Measurements from ENCODE around the gene SPPL2B. TPM values are rescaled to one million over a fixed set of nuclear protein-coding genes. Genes with fewer than 3 reads are reported as not detected.
"Not testable (repeated sequence)": the region's sequence is repeated elsewhere in the genome, so short reads cannot be mapped to it uniquely, and the experiment has no call there.

The SPPL2B gene
- total RNA-seq, 4 donors from 2014 or later: 18.5 to 32.7 (median 30.9) TPM

- WGBS, 2 donors (ENCODE audit: low coverage in 1 of 2): 51 to 62% methylated on average over 4 to 7 of the region's 7 CpGs
- no peak for TF ChIP-seq POLR2A (IDR thresholded peaks at IDR 0.05)
- no peak for TF ChIP-seq POLR2AphosphoS5 (IDR thresholded peaks at IDR 0.05)
- TF ChIP-seq CTCF (IDR thresholded peaks at IDR 0.05): no peak
- TF ChIP-seq EP300 (IDR thresholded peaks at IDR 0.05): no peak
- no peaks in the 10 kb centered on the region for H3K9me3 ChIP-seq
- no peak overlapping the region for H3K27ac ChIP-seq
- peaks cover 0 to 5% (median 0%) of the 10 kb centered on the region in 3 donors for H3K4me1 ChIP-seq
- no peaks in the 10 kb centered on the region for H3K36me3 ChIP-seq
- ATAC-seq: no peak
- H3K4me3 ChIP-seq: no peak overlapping the region
- peaks cover 40% of the 10 kb centered on the region for H3K27me3 ChIP-seq
Measured at GRCh38 chr19:2392366-2392765, 63.9 kb downstream of the SPPL2B start.

- ATAC-seq, H3K4me3 ChIP-seq, H3K9me3 ChIP-seq, H3K36me3 ChIP-seq, H3K27ac ChIP-seq, H3K4me1 ChIP-seq: not testable (repeated sequence)
- H3K27me3 ChIP-seq: peaks cover 38% of the 10 kb centered on the region
- 69 to 75% methylated on average over 4 to 7 of the region's 8 CpGs for WGBS, 2 donors (ENCODE audit: low coverage in 1 of 2)
Measured at GRCh38 chr19:2392899-2393298, 64.4 kb downstream of the SPPL2B start.

- Histone ChIP-seq H3K36me3 (no peaks in the 10 kb centered on the region), H3K4me1 (peaks cover 0 to 5% (median 0%) of the 10 kb centered on the region in 3 donors), H3K27me3 (peaks cover 38% of the 10 kb centered on the region), H3K9me3 (no peaks in the 10 kb centered on the region), H3K27ac (no peak overlapping the region), H3K4me3 (no peak overlapping the region)
- ATAC-seq: no peak
- TF ChIP-seq CTCF (IDR thresholded peaks at IDR 0.05): no peak
- no peak for TF ChIP-seq POLR2A (IDR thresholded peaks at IDR 0.05)
- TF ChIP-seq EP300 (IDR thresholded peaks at IDR 0.05): no peak
- TF ChIP-seq POLR2AphosphoS5 (IDR thresholded peaks at IDR 0.05): no peak
- WGBS, 2 donors (ENCODE audit: low coverage in 1 of 2): 62 to 72% methylated on average over 5 to 8 of the region's 8 CpGs
Measured at GRCh38 chr19:2394054-2394441, 65.6 kb downstream of the SPPL2B start.

- H3K4me1 ChIP-seq: peaks cover 0 to 5% (median 0%) of the 10 kb centered on the region in 3 donors
- no peak overlapping the region for H3K4me3 ChIP-seq
- H3K27ac ChIP-seq: no peak overlapping the region
- peaks cover 33% of the 10 kb centered on the region for H3K27me3 ChIP-seq
- 58 to 80% methylated on average over 20 to 22 of the region's 27 CpGs for whole genome bisulfite sequencing, 2 donors (ENCODE audit: low coverage in 1 of 2)
- H3K9me3 ChIP-seq: no peaks in the 10 kb centered on the region
- H3K36me3 ChIP-seq: no peaks in the 10 kb centered on the region
- no peak for TF ChIP-seq CTCF (IDR thresholded peaks at IDR 0.05)
- no peak for TF ChIP-seq POLR2A (IDR thresholded peaks at IDR 0.05)
- TF ChIP-seq POLR2AphosphoS5 (IDR thresholded peaks at IDR 0.05): no peak
- no peak for TF ChIP-seq EP300 (IDR thresholded peaks at IDR 0.05)
- ATAC-seq: no peak
Measured at GRCh38 chr19:2394442-2395292, 66.2 kb downstream of the SPPL2B start.

GRCh38 chr19:2395293-2395829, 66.9 kb downstream of the SPPL2B start:
- WGBS, 2 donors (ENCODE audit: low coverage in 1 of 2): 89% methylated on average over 18 of the region's 18 CpGs; no CpG with 5 or more reads in 1 of the 2 donors
- H3K36me3 ChIP-seq, H3K4me3 ChIP-seq, H3K27ac ChIP-seq, H3K9me3 ChIP-seq, H3K4me1 ChIP-seq, ATAC-seq: not testable (repeated sequence)
- peaks cover 31% of the 10 kb centered on the region for H3K27me3 ChIP-seq

- ATAC-seq, H3K9me3 ChIP-seq, H3K4me3 ChIP-seq, H3K27ac ChIP-seq, H3K36me3 ChIP-seq, H3K4me1 ChIP-seq: not testable (repeated sequence)
- H3K27me3 ChIP-seq: peaks cover 33% of the 10 kb centered on the region
- 88 to 100% methylated on average over 2 to 3 of the region's 7 CpGs for WGBS, 2 donors (ENCODE audit: low coverage in 1 of 2)
Measured at GRCh38 chr19:2397173-2397572, 68.7 kb downstream of the SPPL2B start.

All from gastroesophageal sphincter (tissue), 4 donors.